ENCODE measurements around the gene TBC1D32.

TBC1D32 gene

GRCh38 chr6:121143476-121143875 is 190.8 kb downstream of the TBC1D32 start:
- TF ChIP-seq CTCF (IDR thresholded peaks at IDR 0.05; ENCODE audit: low read depth, low read length, poor library complexity, severe bottlenecking): no peak
- TF ChIP-seq EZH2phosphoT487 (IDR thresholded peaks at IDR 0.05; ENCODE audit: borderline replicate concordance, low read length): no peak
- Histone ChIP-seq H3K4me2 (ENCODE audit: low read length) (no peak overlapping the region), H3K9me3 (ENCODE audit: control insufficient read depth, insufficient read depth, low read length) (no peaks in the 10 kb centered on the region), H3K9me2 (replicated peaks; ENCODE audit: control insufficient read depth, low read length) (no peaks in the 10 kb centered on the region), H3K27me3 (ENCODE audit: control insufficient read depth, low read length) (no peaks in the 10 kb centered on the region), H4K20me1 (ENCODE audit: control insufficient read depth, insufficient read depth, low read depth, low read length) (no peaks in the 10 kb centered on the region), H3K36me3 (ENCODE audit: control insufficient read depth, low read length) (no peaks in the 10 kb centered on the region), H3K79me2 (ENCODE audit: control insufficient read depth, low read length) (no peaks in the 10 kb centered on the region), H3K27ac (ENCODE audit: low read depth, low read length) (no peak overlapping the region), H3K4me1 (ENCODE audit: control insufficient read depth, low read length) (no peaks in the 10 kb centered on the region), H3F3A (ENCODE audit: control insufficient read depth, insufficient read depth) (no peaks in the 10 kb centered on the region), H3K4me3 (ENCODE audit: low read length) (no peak overlapping the region)

- Histone ChIP-seq H3K4me1 (ENCODE audit: control insufficient read depth, low read length) (no peaks in the 10 kb centered on the region), H3K4me3 (ENCODE audit: low read length) (no peak overlapping the region), H4K20me1 (ENCODE audit: control insufficient read depth, insufficient read depth, low read depth, low read length) (no peaks in the 10 kb centered on the region), H3K79me2 (ENCODE audit: control insufficient read depth, low read length) (no peaks in the 10 kb centered on the region), H3K36me3 (ENCODE audit: control insufficient read depth, low read length) (no peaks in the 10 kb centered on the region), H3K4me2 (ENCODE audit: low read length) (no peak overlapping the region), H3F3A (ENCODE audit: control insufficient read depth, insufficient read depth) (no peaks in the 10 kb centered on the region), H3K9me3 (ENCODE audit: control insufficient read depth, insufficient read depth, low read length) (no peaks in the 10 kb centered on the region), H3K27ac (ENCODE audit: low read depth, low read length) (no peak overlapping the region), H3K9me2 (replicated peaks; ENCODE audit: control insufficient read depth, low read length) (no peaks in the 10 kb centered on the region), H3K27me3 (ENCODE audit: control insufficient read depth, low read length) (no peaks in the 10 kb centered on the region)
- no peak for TF ChIP-seq EZH2phosphoT487 (IDR thresholded peaks at IDR 0.05; ENCODE audit: borderline replicate concordance, low read length)
- no peak for TF ChIP-seq CTCF (IDR thresholded peaks at IDR 0.05; ENCODE audit: low read depth, low read length, poor library complexity, severe bottlenecking)
Observed at GRCh38 chr6:121142093-121142492, 192.2 kb downstream of the TBC1D32 start.

- Histone ChIP-seq H3K27ac (ENCODE audit: low read depth, low read length) (no peak overlapping the region), H3K27me3 (ENCODE audit: control insufficient read depth, low read length) (no peaks in the 10 kb centered on the region), H3K4me1 (ENCODE audit: control insufficient read depth, low read length) (no peaks in the 10 kb centered on the region), H3K4me3 (ENCODE audit: low read length) (no peak overlapping the region), H4K20me1 (ENCODE audit: control insufficient read depth, insufficient read depth, low read depth, low read length) (no peaks in the 10 kb centered on the region), H3K36me3 (ENCODE audit: control insufficient read depth, low read length) (no peaks in the 10 kb centered on the region), H3K9me2 (replicated peaks; ENCODE audit: control insufficient read depth, low read length) (no peaks in the 10 kb centered on the region), H3F3A (ENCODE audit: control insufficient read depth, insufficient read depth) (no peaks in the 10 kb centered on the region), H3K9me3 (ENCODE audit: control insufficient read depth, insufficient read depth, low read length) (no peaks in the 10 kb centered on the region), H3K4me2 (ENCODE audit: low read length) (no peak overlapping the region), H3K79me2 (ENCODE audit: control insufficient read depth, low read length) (no peaks in the 10 kb centered on the region)
- TF ChIP-seq CTCF (IDR thresholded peaks at IDR 0.05; ENCODE audit: low read depth, low read length, poor library complexity, severe bottlenecking) (no peak), EZH2phosphoT487 (IDR thresholded peaks at IDR 0.05; ENCODE audit: borderline replicate concordance, low read length) (no peak)
Observed at GRCh38 chr6:121135425-121135824, 198.9 kb downstream of the TBC1D32 start.

GRCh38 chr6:121134922-121135321 is 199.4 kb downstream of the TBC1D32 start:
- Histone ChIP-seq H3F3A (ENCODE audit: control insufficient read depth, insufficient read depth) (no peaks in the 10 kb centered on the region), H3K27me3 (ENCODE audit: control insufficient read depth, low read length) (no peaks in the 10 kb centered on the region), H3K36me3 (ENCODE audit: control insufficient read depth, low read length) (no peaks in the 10 kb centered on the region), H3K27ac (ENCODE audit: low read depth, low read length) (no peak overlapping the region), H3K4me1 (ENCODE audit: control insufficient read depth, low read length) (no peaks in the 10 kb centered on the region), H3K9me3 (ENCODE audit: control insufficient read depth, insufficient read depth, low read length) (no peaks in the 10 kb centered on the region), H3K4me3 (ENCODE audit: low read length) (no peak overlapping the region), H4K20me1 (ENCODE audit: control insufficient read depth, insufficient read depth, low read depth, low read length) (no peaks in the 10 kb centered on the region), H3K79me2 (ENCODE audit: control insufficient read depth, low read length) (no peaks in the 10 kb centered on the region), H3K4me2 (ENCODE audit: low read length) (no peak overlapping the region), H3K9me2 (replicated peaks; ENCODE audit: control insufficient read depth, low read length) (no peaks in the 10 kb centered on the region)
- TF ChIP-seq CTCF (IDR thresholded peaks at IDR 0.05; ENCODE audit: low read depth, low read length, poor library complexity, severe bottlenecking) (no peak), EZH2phosphoT487 (IDR thresholded peaks at IDR 0.05; ENCODE audit: borderline replicate concordance, low read length) (no peak)

Data from DOHH2 (cell line).